Testis (tissue), 3 donors: Measurements from ENCODE around the gene NRXN3. TPM values are rescaled to one million over a fixed set of nuclear protein-coding genes. Genes with fewer than 3 reads are reported as not detected.

Source experiments
- DNase-seq: peaks from one replicate; pipeline ENCODE4 v3.0.0-alpha.2; 2019
- H3K27ac ChIP-seq, 2 donors: fragments of 200-600 bp; sonication (generic); one replicate each; pipeline ENCODE4 v1.5.1; 2019
- H3K27me3 ChIP-seq: fragments of 200-600 bp; sonication (generic); one replicate; pipeline ENCODE4 v1.5.1; 2019
- H3K36me3 ChIP-seq: fragments of 200-600 bp; sonication (generic); one replicate; pipeline ENCODE4 v1.5.1; 2017; ENCODE audit warnings: low read depth; ENCODE audit errors: missing control alignments
- H3K4me1 ChIP-seq: fragments of 200-600 bp; sonication (generic); one replicate; pipeline ENCODE4 v1.5.1; 2019
- H3K4me3 ChIP-seq, 2 donors: fragments of 200-600 bp; sonication (generic); one replicate each; pipeline ENCODE4 v1.5.1; 2017 to 2019
- H3K9me3 ChIP-seq: fragments of 200-600 bp; sonication (generic); one replicate; pipeline ENCODE4 v1.5.1; 2017
- POLR2A ChIP-seq: fragments of 450-650 bp; IDR thresholded peaks from one replicate; pipeline ENCODE4 v1.6.1; 2017; ENCODE audit warnings: antibody characterized with exemption, mild to moderate bottlenecking, moderate library complexity
- WGBS, 2 donors: methylation state at CpG; one replicate each; pipeline ENCODE4 v1.1.5; 2018; 5-methylcytosine and 5-hydroxymethylcytosine counted together
- intact Hi-C: fragments of 100-400 bp; cut with DNase I; formaldehyde crosslinking; loops from one replicate; pipeline ENCODE4 v1.15.1; 2023; ENCODE audit warnings: low total_unique reads
- polyA plus RNA-seq: library from polyadenylated mRNA; stranded (reverse); fragments of 350-450 nt; fragmentation: Illumina TruSeq; extraction: RNeasy Lipid Tissue Mini Kit (QIAGEN cat#74804); gene quantifications from one replicate; pipeline ENCODE4 v1.2.3, GENCODE V29; 2014; ENCODE audit warnings: low read depth, low replicate concordance; ENCODE audit not compliant: insufficient read depth
- total RNA-seq, 2 donors: library from RNA; depleted of rRNA; stranded (reverse); fragments of >200 nt; gene quantifications; one replicate each; pipeline ENCODE4 v1.2.3, GENCODE V29; 2016
- TF ChIP-seq, protein P1 (sequence below), 3 experiments: fragments of 450-650 bp in 2 of 3; fragments of 200-600 bp in 1 of 3; sonication (generic) in 1 of 3; IDR thresholded peaks; one replicate each; pipeline ENCODE4 v1.5.1; 2016 to 2019; ENCODE audit warnings: antibody characterized with exemption in 3 of 3, mild to moderate bottlenecking in 2 of 3, moderate library complexity in 1 of 3

NRXN3 gene
- total and polyA plus RNA-seq, 3 donors from 2014 or later = 3.5 to 8.0 (median 3.9) TPM

DNA sequence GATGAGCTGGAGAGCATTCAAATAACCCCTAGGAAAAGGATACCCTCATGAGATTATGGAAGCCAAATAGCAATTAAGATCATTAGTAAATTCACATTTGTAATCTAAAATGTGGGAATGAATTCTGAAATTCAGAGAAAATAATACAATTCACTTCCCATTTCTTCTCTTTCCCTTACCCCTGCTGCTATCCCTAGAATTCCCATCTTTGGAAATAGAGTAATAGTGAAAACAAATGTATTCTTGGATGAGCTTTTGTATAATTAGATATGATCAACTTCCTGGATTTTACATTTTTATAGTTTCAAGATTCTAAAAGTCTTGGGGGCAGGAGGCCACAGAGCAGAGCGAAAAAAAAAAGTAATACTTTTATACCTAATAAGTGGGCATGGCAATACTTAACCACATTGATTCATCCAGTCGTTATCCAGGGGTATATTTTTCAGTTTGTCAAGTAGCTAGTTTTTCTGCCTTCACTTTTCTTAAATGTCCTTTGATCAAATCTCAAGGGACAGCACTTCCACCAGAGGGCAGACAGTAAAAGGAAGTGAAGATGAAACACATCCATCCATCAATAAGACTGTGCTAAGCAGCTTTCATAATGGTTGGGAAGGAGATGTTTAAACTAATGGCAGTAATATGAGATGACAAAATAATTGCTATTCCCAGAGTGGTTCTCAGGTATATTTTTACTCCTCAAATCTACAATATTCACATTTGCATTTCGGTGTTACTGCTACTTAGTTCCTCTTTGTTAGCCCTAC is 1639.9 kb downstream of the NRXN3 start:
- H3K36me3 ChIP-seq = no peaks in the 10 kb centered on the region
- no peak overlapping the region for H3K27ac ChIP-seq
- no peaks in the 10 kb centered on the region for H3K9me3 ChIP-seq
- H3K27me3 ChIP-seq = no peaks in the 10 kb centered on the region
- 80% methylated on average over 3 of the region's 3 CpGs for WGBS, 2 donors
- H3K4me3 ChIP-seq = no peak overlapping the region
- intact Hi-C loops = no loop called here
- no peaks in the 10 kb centered on the region for H3K4me1 ChIP-seq
- DNase-seq = peak; percentile 41
- TF ChIP-seq POLR2A = no peak
- TF ChIP-seq, protein P1, sequence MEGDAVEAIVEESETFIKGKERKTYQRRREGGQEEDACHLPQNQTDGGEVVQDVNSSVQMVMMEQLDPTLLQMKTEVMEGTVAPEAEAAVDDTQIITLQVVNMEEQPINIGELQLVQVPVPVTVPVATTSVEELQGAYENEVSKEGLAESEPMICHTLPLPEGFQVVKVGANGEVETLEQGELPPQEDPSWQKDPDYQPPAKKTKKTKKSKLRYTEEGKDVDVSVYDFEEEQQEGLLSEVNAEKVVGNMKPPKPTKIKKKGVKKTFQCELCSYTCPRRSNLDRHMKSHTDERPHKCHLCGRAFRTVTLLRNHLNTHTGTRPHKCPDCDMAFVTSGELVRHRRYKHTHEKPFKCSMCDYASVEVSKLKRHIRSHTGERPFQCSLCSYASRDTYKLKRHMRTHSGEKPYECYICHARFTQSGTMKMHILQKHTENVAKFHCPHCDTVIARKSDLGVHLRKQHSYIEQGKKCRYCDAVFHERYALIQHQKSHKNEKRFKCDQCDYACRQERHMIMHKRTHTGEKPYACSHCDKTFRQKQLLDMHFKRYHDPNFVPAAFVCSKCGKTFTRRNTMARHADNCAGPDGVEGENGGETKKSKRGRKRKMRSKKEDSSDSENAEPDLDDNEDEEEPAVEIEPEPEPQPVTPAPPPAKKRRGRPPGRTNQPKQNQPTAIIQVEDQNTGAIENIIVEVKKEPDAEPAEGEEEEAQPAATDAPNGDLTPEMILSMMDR (IDR thresholded peaks at IDR 0.05) = peak in 2 of 3 experiments; percentile 12 to 16

DNA sequence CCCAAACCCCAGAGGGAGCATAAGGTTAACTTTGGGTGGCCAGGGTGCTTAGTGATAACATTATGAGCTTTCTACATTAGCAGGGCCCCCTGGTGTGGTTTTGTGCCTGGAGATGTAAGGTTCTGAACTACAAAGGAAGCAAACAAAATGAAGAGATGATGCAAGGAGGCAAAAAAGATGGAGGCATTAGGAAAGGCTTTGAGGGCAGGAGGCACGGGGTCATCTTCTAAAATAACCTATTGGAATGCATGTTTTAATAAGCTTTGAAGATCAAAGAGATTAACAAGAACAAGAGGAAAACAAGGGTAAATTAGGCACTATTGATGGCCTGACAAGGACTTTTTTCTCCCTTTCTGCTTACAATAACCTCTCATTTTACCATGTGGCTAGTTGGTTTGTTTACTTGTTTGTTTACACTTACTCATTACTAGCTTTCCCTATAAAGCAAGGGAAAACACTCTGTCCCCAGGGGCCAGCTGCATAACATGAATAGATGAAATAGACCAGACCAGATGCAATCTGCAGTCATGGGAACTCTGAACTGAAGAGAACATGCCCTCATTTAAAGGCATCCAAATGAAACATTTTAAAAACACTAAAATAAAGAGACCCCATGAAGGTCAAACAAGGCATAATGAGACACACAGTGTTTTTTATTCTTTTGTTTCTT is 1650.8 kb downstream of the NRXN3 start:
- Histone ChIP-seq H3K4me3 (no peak overlapping the region), H3K36me3 (no peaks in the 10 kb centered on the region), H3K4me1 (no peaks in the 10 kb centered on the region), H3K9me3 (no peaks in the 10 kb centered on the region), H3K27ac (no peak overlapping the region), H3K27me3 (no peaks in the 10 kb centered on the region)
- intact Hi-C loops = no loop called here
- no peak for DNase-seq
- TF ChIP-seq, protein P1 (IDR thresholded peaks at IDR 0.05) = no peak
- TF ChIP-seq POLR2A = no peak
- WGBS, 2 donors = 45 to 60% methylated on average over 1 of the region's 1 CpG

DNA sequence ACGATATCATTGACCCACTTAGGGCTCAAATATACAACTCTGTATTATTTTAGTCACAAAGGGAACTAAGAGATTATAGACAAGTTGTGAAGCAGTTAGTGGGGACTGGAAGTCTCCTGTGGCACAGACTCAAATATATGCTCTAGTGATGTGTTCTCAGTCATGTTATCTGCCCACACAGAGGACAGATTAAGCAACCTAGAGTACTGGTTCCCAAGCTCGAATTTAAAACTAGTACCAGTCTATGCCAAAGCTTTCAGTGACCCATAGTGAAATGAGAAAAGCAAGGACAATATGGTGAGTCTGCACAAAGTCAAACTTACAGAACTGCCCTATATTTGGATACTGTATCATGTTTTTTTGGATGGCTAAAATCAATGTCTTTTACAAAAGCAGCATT is 1651.9 kb downstream of the NRXN3 start:
- intact Hi-C loops = no loop called here
- no peaks in the 10 kb centered on the region for H3K36me3 ChIP-seq
- peak overlapping the region in 1 of 2 donors; percentile 47 for H3K27ac ChIP-seq
- WGBS, 2 donors = 63 to 81% methylated on average over 2 of the region's 2 CpGs
- H3K4me1 ChIP-seq = no peaks in the 10 kb centered on the region
- no peak overlapping the region for H3K4me3 ChIP-seq
- no peaks in the 10 kb centered on the region for H3K27me3 ChIP-seq
- TF ChIP-seq POLR2A = no peak
- TF ChIP-seq, protein P1 (IDR thresholded peaks at IDR 0.05) = no peak
- DNase-seq = no peak
- no peaks in the 10 kb centered on the region for H3K9me3 ChIP-seq

DNA sequence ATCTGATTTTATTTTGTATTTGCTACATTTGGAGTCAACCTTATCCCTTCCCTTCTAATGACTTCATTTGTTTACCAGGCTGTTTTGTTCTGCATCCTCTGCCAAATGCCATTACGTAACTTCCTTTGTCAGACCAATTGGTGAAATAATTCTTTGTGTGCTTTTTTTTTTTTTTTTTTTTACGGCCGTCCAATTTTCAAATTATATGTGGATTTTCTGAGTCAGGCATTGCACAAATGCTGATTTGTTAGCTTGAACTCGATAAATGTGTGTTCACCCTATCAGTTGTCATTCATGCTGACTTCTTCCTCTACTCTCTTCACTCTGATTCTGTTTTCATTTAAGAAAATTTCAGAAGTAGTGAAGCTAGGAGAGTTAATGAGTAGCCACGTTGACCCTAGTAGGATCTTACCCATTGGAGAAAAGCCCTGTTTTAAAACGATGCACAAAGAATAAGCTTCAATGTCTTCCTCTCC is 1654.9 kb downstream of the NRXN3 start:
- Histone ChIP-seq H3K4me3 (no peak overlapping the region), H3K9me3 (no peaks in the 10 kb centered on the region), H3K27me3 (no peaks in the 10 kb centered on the region), H3K27ac (no peak overlapping the region), H3K36me3 (no peaks in the 10 kb centered on the region), H3K4me1 (no peaks in the 10 kb centered on the region)
- whole genome bisulfite sequencing, 2 donors = 48 to 59% methylated on average over 6 of the region's 6 CpGs
- TF ChIP-seq, protein P1 (IDR thresholded peaks at IDR 0.05) = no peak
- TF ChIP-seq POLR2A = no peak
- intact Hi-C loops = no loop called here
- DNase-seq = no peak
